Neural cell (in vitro differentiated cells): ENCODE measurements around the gene PARM1. TPM values are rescaled to one million over a fixed set of nuclear protein-coding genes. Genes with fewer than 3 reads are reported as not detected.

Experiments
- H2AFZ ChIP-seq: fragments of 200-600, 300-800 bp; sonication (generic), shearing (Covaris generic); 2 replicates; pipeline ENCODE4 v1.6.0; 2014; ENCODE audit warnings: low read depth, mild to moderate bottlenecking, antibody characterized with exemption, low read length, moderate library complexity
- H3F3A ChIP-seq: fragments of 200-600 bp; shearing (Covaris generic); 2 replicates; pipeline ENCODE4 v1.6.1; 2016; ENCODE audit warnings: mild to moderate bottlenecking, moderate library complexity, mixed read lengths, antibody characterized with exemption, low read length; ENCODE audit not compliant: insufficient read depth, poor library complexity, severe bottlenecking
- H3K27ac ChIP-seq: fragments of 200-600, 300-800 bp; sonication (generic), shearing (Covaris generic); 2 replicates; pipeline ENCODE4 v1.5.1; 2014; ENCODE audit warnings: mild to moderate bottlenecking, low read length, moderate library complexity
- H3K27me3 ChIP-seq: fragments of 300-800, 200-600 bp; sonication (generic), shearing (Covaris generic); 2 replicates; pipeline ENCODE4 v1.6.0; 2014; ENCODE audit warnings: mild to moderate bottlenecking, low read depth, low read length, moderate library complexity; ENCODE audit not compliant: insufficient read depth
- H3K36me3 ChIP-seq: fragments of 300-800, 200-600 bp; sonication (generic), shearing (Covaris generic); 2 replicates; pipeline ENCODE4 v1.5.1; 2014; ENCODE audit warnings: mild to moderate bottlenecking, antibody characterized with exemption, low read length, moderate library complexity; ENCODE audit not compliant: insufficient read depth
- H3K4me2 ChIP-seq: fragments of 300-800, 200-600 bp; sonication (generic), shearing (Covaris generic); 2 replicates; pipeline ENCODE4 v1.6.0; 2014; ENCODE audit warnings: mild to moderate bottlenecking, low read length
- H3K4me3 ChIP-seq: fragments of 300-800, 200-600 bp; sonication (generic), shearing (Covaris generic); 2 replicates; pipeline ENCODE4 v1.5.1; 2014; ENCODE audit warnings: mild to moderate bottlenecking, low read length, moderate library complexity
- H3K79me2 ChIP-seq: fragments of 200-600 bp; shearing (Covaris generic); replicated peaks from 2 replicates; pipeline ENCODE4 v1.6.0; 2014; ENCODE audit warnings: mild to moderate bottlenecking, low read length, moderate library complexity; ENCODE audit not compliant: insufficient read depth
- H3K9ac ChIP-seq: fragments of 300-800, 200-600 bp; sonication (generic), shearing (Covaris generic); 2 replicates; pipeline ENCODE4 v1.6.1; 2016; ENCODE audit warnings: mild to moderate bottlenecking, low read length, mixed read lengths
- H3K9me2 ChIP-seq: fragments of 200-600 bp; shearing (Covaris generic); 2 replicates; pipeline ENCODE4 v1.6.1; 2016; ENCODE audit warnings: mild to moderate bottlenecking, low read length, mixed read lengths; ENCODE audit not compliant: insufficient read depth
- H3K9me3 ChIP-seq: fragments of 200-600, 300-800 bp; sonication (generic), shearing (Covaris generic); 2 replicates; pipeline ENCODE4 v1.6.1; 2016; ENCODE audit warnings: mild to moderate bottlenecking, mixed run types, low read length, moderate library complexity, mixed read lengths
- H4K20me1 ChIP-seq: fragments of 200-600 bp; shearing (Covaris generic); 2 replicates; pipeline ENCODE4 v1.6.1; 2016; ENCODE audit warnings: mild to moderate bottlenecking, mixed run types; ENCODE audit not compliant: insufficient read depth
- CTCF ChIP-seq: fragments of 450-650 bp; IDR thresholded peaks from 2 replicates; pipeline ENCODE4 v1.5.1; 2014; ENCODE audit warnings: antibody characterized with exemption, mild to moderate bottlenecking, moderate library complexity; ENCODE audit not compliant: poor library complexity, severe bottlenecking
- EP300 ChIP-seq: fragments of 450-650 bp; conservative IDR thresholded peaks from 2 replicates; pipeline ENCODE4 v1.6.1; 2014; ENCODE audit warnings: antibody characterized with exemption, mild to moderate bottlenecking, moderate library complexity; ENCODE audit not compliant: poor library complexity, severe bottlenecking
- EZH2 ChIP-seq: fragments of 200-600, 300-800 bp; shearing (Covaris generic), sonication (generic); IDR thresholded peaks from 2 replicates; pipeline ENCODE4 v1.6.1; 2014; ENCODE audit warnings: antibody characterized with exemption, low read length, borderline replicate concordance, mild to moderate bottlenecking; ENCODE audit not compliant: insufficient read depth, poor library complexity, severe bottlenecking
- MXI1 ChIP-seq: fragments of 450-650 bp; conservative IDR thresholded peaks from 2 replicates; pipeline ENCODE4 v1.6.1; 2014; ENCODE audit warnings: antibody characterized with exemption, mild to moderate bottlenecking; ENCODE audit not compliant: poor library complexity, severe bottlenecking
- POLR2AphosphoS5 ChIP-seq: IDR thresholded peaks from 2 replicates; pipeline ENCODE4 v1.6.1; 2012
- RAD21 ChIP-seq: fragments of 450-650 bp; conservative IDR thresholded peaks from 2 replicates; pipeline ENCODE4 v1.6.1; 2014; ENCODE audit warnings: antibody characterized with exemption, mild to moderate bottlenecking, moderate library complexity
- SMC3 ChIP-seq: fragments of 450-650 bp; conservative IDR thresholded peaks from 2 replicates; pipeline ENCODE4 v1.6.1; 2014; ENCODE audit warnings: antibody characterized with exemption, mild to moderate bottlenecking, moderate library complexity; ENCODE audit not compliant: poor library complexity
- TAF1 ChIP-seq: IDR thresholded peaks from 2 replicates; pipeline ENCODE4 v1.6.1; 2012; ENCODE audit warnings: low read depth
- polyA plus RNA-seq: library from polyadenylated mRNA; depleted of rRNA; stranded (reverse); fragments of >200 nt; gene quantifications from 2 replicates; pipeline ENCODE4 v1.2.3, GENCODE V29; 2014
- TF ChIP-seq, protein P1 (sequence below): IDR thresholded peaks from 2 replicates; pipeline ENCODE4 v1.6.1; 2012; ENCODE audit warnings: borderline replicate concordance

The PARM1 gene
- polyA plus RNA-seq, 1 donor from 2014 or later = 1.3 TPM

- H3K4me2 ChIP-seq = no peak overlapping the region
- no peaks in the 10 kb centered on the region for H4K20me1 ChIP-seq
- H3K27ac ChIP-seq = no peak overlapping the region
- no peak overlapping the region for H2AFZ ChIP-seq
- H3K36me3 ChIP-seq = no peaks in the 10 kb centered on the region
- no peaks in the 10 kb centered on the region for H3F3A ChIP-seq
- H3K9me2 ChIP-seq = no peaks in the 10 kb centered on the region
- no peaks in the 10 kb centered on the region for H3K79me2 ChIP-seq
- TF ChIP-seq CTCF (no peak), RAD21 (no peak), MXI1 (no peak), TAF1 (no peak), EZH2 (no peak), SMC3 (no peak), POLR2AphosphoS5 (no peak), EP300 (no peak)
- TF ChIP-seq, protein P1, sequence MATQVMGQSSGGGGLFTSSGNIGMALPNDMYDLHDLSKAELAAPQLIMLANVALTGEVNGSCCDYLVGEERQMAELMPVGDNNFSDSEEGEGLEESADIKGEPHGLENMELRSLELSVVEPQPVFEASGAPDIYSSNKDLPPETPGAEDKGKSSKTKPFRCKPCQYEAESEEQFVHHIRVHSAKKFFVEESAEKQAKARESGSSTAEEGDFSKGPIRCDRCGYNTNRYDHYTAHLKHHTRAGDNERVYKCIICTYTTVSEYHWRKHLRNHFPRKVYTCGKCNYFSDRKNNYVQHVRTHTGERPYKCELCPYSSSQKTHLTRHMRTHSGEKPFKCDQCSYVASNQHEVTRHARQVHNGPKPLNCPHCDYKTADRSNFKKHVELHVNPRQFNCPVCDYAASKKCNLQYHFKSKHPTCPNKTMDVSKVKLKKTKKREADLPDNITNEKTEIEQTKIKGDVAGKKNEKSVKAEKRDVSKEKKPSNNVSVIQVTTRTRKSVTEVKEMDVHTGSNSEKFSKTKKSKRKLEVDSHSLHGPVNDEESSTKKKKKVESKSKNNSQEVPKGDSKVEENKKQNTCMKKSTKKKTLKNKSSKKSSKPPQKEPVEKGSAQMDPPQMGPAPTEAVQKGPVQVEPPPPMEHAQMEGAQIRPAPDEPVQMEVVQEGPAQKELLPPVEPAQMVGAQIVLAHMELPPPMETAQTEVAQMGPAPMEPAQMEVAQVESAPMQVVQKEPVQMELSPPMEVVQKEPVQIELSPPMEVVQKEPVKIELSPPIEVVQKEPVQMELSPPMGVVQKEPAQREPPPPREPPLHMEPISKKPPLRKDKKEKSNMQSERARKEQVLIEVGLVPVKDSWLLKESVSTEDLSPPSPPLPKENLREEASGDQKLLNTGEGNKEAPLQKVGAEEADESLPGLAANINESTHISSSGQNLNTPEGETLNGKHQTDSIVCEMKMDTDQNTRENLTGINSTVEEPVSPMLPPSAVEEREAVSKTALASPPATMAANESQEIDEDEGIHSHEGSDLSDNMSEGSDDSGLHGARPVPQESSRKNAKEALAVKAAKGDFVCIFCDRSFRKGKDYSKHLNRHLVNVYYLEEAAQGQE = no peak
- no peaks in the 10 kb centered on the region for H3K9me3 ChIP-seq
- H3K27me3 ChIP-seq = no peaks in the 10 kb centered on the region
- H3K9ac ChIP-seq = no peak overlapping the region
- no peak overlapping the region for H3K4me3 ChIP-seq
Observed at GRCh38 chr4:74946196-74946595, 13.3 kb downstream of the PARM1 start.

- H4K20me1 ChIP-seq = no peaks in the 10 kb centered on the region
- H3K9ac ChIP-seq = no peak overlapping the region
- H3K27me3 ChIP-seq = no peaks in the 10 kb centered on the region
- H3K27ac ChIP-seq = no peak overlapping the region
- no peaks in the 10 kb centered on the region for H3F3A ChIP-seq
- TF ChIP-seq RAD21 (no peak), SMC3 (no peak), TAF1 (no peak), EZH2 (no peak), EP300 (no peak), MXI1 (no peak), POLR2AphosphoS5 (no peak), CTCF (no peak)
- TF ChIP-seq, protein P1 = no peak
- no peaks in the 10 kb centered on the region for H3K79me2 ChIP-seq
- H2AFZ ChIP-seq = no peak overlapping the region
- no peak overlapping the region for H3K4me2 ChIP-seq
- H3K9me3 ChIP-seq = no peaks in the 10 kb centered on the region
- H3K36me3 ChIP-seq = no peaks in the 10 kb centered on the region
- no peaks in the 10 kb centered on the region for H3K9me2 ChIP-seq
- no peak overlapping the region for H3K4me3 ChIP-seq
Observed at GRCh38 chr4:74947798-74948197, 14.9 kb downstream of the PARM1 start.
